B cell (primary cell): Measurements from ENCODE around the gene SPHK1. TPM values are rescaled to one million over a fixed set of nuclear protein-coding genes. Genes with fewer than 3 reads are reported as not detected.

Source experiments
- ATAC-seq: fragments of 200-7000 bp; cut with Tn5 transposase; one replicate; pipeline ENCODE4 v1.10.0; 2021; ENCODE audit warnings: low read depth, mild to moderate bottlenecking, moderate number of reproducible peaks, moderate library complexity
- CTCF ChIA-PET: fragments of 350-600 bp; sonication (Branson Sonifier 250); formaldehyde crosslinking; loops from one replicate; lab custom pipeline; 2021; ENCODE audit warnings: antibody characterized with exemption, inconsistent platforms; lab: Charles Lee
- POLR2A ChIA-PET: fragments of 350-600 bp; sonication (Branson Sonifier 250); formaldehyde crosslinking; loops from one replicate; lab custom pipeline; 2021; ENCODE audit warnings: antibody characterized with exemption; lab: Charles Lee
- DNase-seq: peaks from one replicate; pipeline ENCODE4 v3.0.0; 2013
- H2AFZ ChIP-seq: 2 replicates; pipeline ENCODE4 v1.6.1; 2012; ENCODE audit warnings: mild to moderate bottlenecking, low read depth, low read length; ENCODE audit not compliant: insufficient read depth, poor library complexity, severe bottlenecking
- H3K27ac ChIP-seq, 2 donors: 1 replicate in 1 of 2; 2 replicates in 1 of 2; pipeline ENCODE4 v1.5.1; 2012 to 2013; ENCODE audit warnings: low read length in 2 of 2, mild to moderate bottlenecking in 2 of 2, moderate library complexity in 1 of 2
- H3K27me3 ChIP-seq, 4 experiments: fragments of 200-600 bp in 1 of 4; sonication (generic) in 1 of 4; replicated peaks in 1 of 4; 1 replicate in 2 of 4; 2 replicates in 2 of 4; pipeline versions ENCODE4 v1.6.1 to v1.7.0; 2013 to 2016; ENCODE audit warnings: low read length in 3 of 4, mild to moderate bottlenecking in 2 of 4, mixed read lengths in 1 of 4, moderate library complexity in 1 of 4; ENCODE audit not compliant: insufficient read depth in 4 of 4, control insufficient read depth in 3 of 4; ENCODE audit errors: control extremely low read depth in 1 of 4
- H3K36me3 ChIP-seq, 2 experiments: replicated peaks in 1 of 2; 1 replicate in 1 of 2; 2 replicates in 1 of 2; pipeline versions ENCODE4 v1.6.1 to v1.7.1; 2013; ENCODE audit warnings: low read length in 1 of 2; ENCODE audit not compliant: insufficient read depth in 2 of 2, control insufficient read depth in 1 of 2; ENCODE audit errors: control extremely low read depth in 1 of 2, extremely low read depth in 1 of 2
- H3K4me1 ChIP-seq, 2 donors: fragments of 200-600 bp in 1 of 2; sonication (generic) in 1 of 2; 1 replicate in 1 of 2; 2 replicates in 1 of 2; pipeline versions ENCODE4 v1.5.1 to v1.6.1; 2013 to 2017; ENCODE audit warnings: low read length in 2 of 2; ENCODE audit not compliant: control insufficient read depth in 2 of 2, insufficient read depth in 2 of 2
- H3K4me2 ChIP-seq: replicated peaks from 2 replicates; pipeline ENCODE3; 2012; ENCODE audit warnings: mild to moderate bottlenecking, low read depth, low read length; ENCODE audit not compliant: poor library complexity, severe bottlenecking
- H3K4me3 ChIP-seq, 5 experiments: fragments of 200-600 bp in 1 of 5; sonication (generic) in 1 of 5; 1 replicate in 3 of 5; 2 replicates in 2 of 5; pipeline versions ENCODE4 v1.5.1 to v1.7.0; 2011 to 2016; ENCODE audit warnings: low read length in 4 of 5, mild to moderate bottlenecking in 4 of 5, low read depth in 2 of 5, control low read depth in 1 of 5, moderate library complexity in 1 of 5; ENCODE audit not compliant: insufficient read depth in 1 of 5; ENCODE audit errors: control extremely low read depth in 1 of 5, extremely low read depth in 1 of 5
- H3K79me2 ChIP-seq: fragments of 200-600 bp; sonication (generic); one replicate; pipeline ENCODE4 v1.6.0; 2016; ENCODE audit warnings: low read length; ENCODE audit not compliant: control insufficient read depth, insufficient read depth
- H3K9ac ChIP-seq: fragments of 200-600 bp; sonication (generic); 2 replicates; pipeline ENCODE4 v1.6.1; 2017; ENCODE audit warnings: mild to moderate bottlenecking, low read length, moderate library complexity
- H3K9me3 ChIP-seq, 3 donors: one replicate each; pipeline versions ENCODE4 v1.6.1 to v1.7.1; 2013; ENCODE audit warnings: low read length in 2 of 3; ENCODE audit not compliant: control insufficient read depth in 2 of 3, insufficient read depth in 1 of 3; ENCODE audit errors: control extremely low read depth in 1 of 3
- H4K20me1 ChIP-seq: 2 replicates; pipeline ENCODE4 v1.6.0; 2012; ENCODE audit warnings: mild to moderate bottlenecking, low read length; ENCODE audit not compliant: insufficient read depth, control insufficient read depth, poor library complexity, severe bottlenecking
- H3K27ac Mint-ChIP-seq: one replicate; pipeline ENCODE4 v1.8.0; 2021; ENCODE audit warnings: mixed read lengths
- H3K27me3 Mint-ChIP-seq: one replicate; pipeline ENCODE4 v1.8.0; 2021; ENCODE audit warnings: mixed read lengths
- H3K4me1 Mint-ChIP-seq: one replicate; pipeline ENCODE4 v1.8.0; 2021; ENCODE audit warnings: mixed read lengths
- H3K4me3 Mint-ChIP-seq: one replicate; pipeline ENCODE4 v1.8.0; 2021; ENCODE audit warnings: mixed read lengths
- H3K9me3 Mint-ChIP-seq: one replicate; pipeline ENCODE4 v1.8.0; 2022; ENCODE audit warnings: mixed read lengths; ENCODE audit not compliant: insufficient read depth
- CTCF ChIP-seq: fragments of 200-600 bp; IDR thresholded peaks from one replicate; pipeline ENCODE4 v1.8.0; 2022; ENCODE audit warnings: antibody characterized with exemption, mild to moderate bottlenecking
- EZH2 ChIP-seq: IDR thresholded peaks from 2 replicates; pipeline ENCODE4 v1.6.1; 2012; ENCODE audit warnings: borderline replicate concordance, low read depth, mild to moderate bottlenecking, moderate library complexity, low read length; ENCODE audit not compliant: insufficient read depth, poor library complexity, severe bottlenecking
- WGBS: methylation state at CpG from one replicate; pipeline ENCODE4 v1.1.5; 2013; ENCODE audit warnings: missing lambda C conversion rate; ENCODE audit not compliant: insufficient coverage; 5-methylcytosine and 5-hydroxymethylcytosine counted together
- intact Hi-C: fragments of 100-400 bp; cut with micrococcal nuclease; formaldehyde crosslinking; loops from one replicate; pipeline ENCODE4 v1.10.0; 2022
- polyA plus RNA-seq: library from polyadenylated mRNA; depleted of rRNA; stranded (reverse); fragments of >200 nt; gene quantifications from 2 replicates; pipeline ENCODE4 v1.2.3, GENCODE V29; 2012
- total RNA-seq, 2 donors: library from RNA; stranded (reverse); fragments of 120-200 nt in 1 of 2; gene quantifications; 1 replicate in 1 of 2; 2 replicates in 1 of 2; pipeline versions ENCODE4 v1.2.3 to v1.2.4, GENCODE V29; 2013 to 2022

Gene SPHK1
- total and polyA plus RNA-seq, 2 donors (not counting 1 experiment from before 2014, with no cell fraction given): 1.1 to 2.4 TPM

GRCh38 chr17:76427501-76428231 lies 43.3 kb downstream of the SPHK1 start:
- CTCF ChIA-PET: interaction anchor here (0.8 to 8.9 kb wide), 18 partner anchors 9 to 83 kb away, joined by 3 to 69 read pairs (median 6); partner anchors contain the start of genes AANAT and UBE2O
- H3K27ac Mint-ChIP-seq: peak overlapping the region; percentile 93
- Histone ChIP-seq H2AFZ (no peak overlapping the region), H3K4me2 (peak overlapping the region; percentile 66), H3K9ac (peak overlapping the region; percentile 12), H3K27me3 (no peaks in the 10 kb centered on the region), H3K79me2 (peaks cover 71% of the 10 kb centered on the region), H3K4me1 (peaks cover 78 to 96% of the 10 kb centered on the region in 2 donors), H3K36me3 (no peaks in the 10 kb centered on the region), H3K4me3 (peak overlapping the region; percentile 6 to 49 (median 15)), H4K20me1 (peaks cover 3% of the 10 kb centered on the region), H3K27ac (peak overlapping the region; percentile 75 to 92), H3K9me3 (no peaks in the 10 kb centered on the region)
- TF ChIP-seq EZH2 (no peak), CTCF (no peak)
- peak overlapping the region; percentile 54 for H3K4me3 Mint-ChIP-seq
- POLR2A ChIA-PET: interaction anchor here (0.6 to 1.4 kb wide), 6 partner anchors 9 to 1415 kb away, joined by 3 to 7 read pairs (median 4); partner anchors contain the start of gene MRPL58
- ATAC-seq (peak; percentile 87), DNase-seq (peak; percentile 87)
- WGBS: 35% methylated on average over 4 of the region's 8 CpGs
- H3K9me3 Mint-ChIP-seq: no peaks in the 10 kb centered on the region
- H3K4me1 Mint-ChIP-seq: peaks cover 73% of the 10 kb centered on the region
- no peaks in the 10 kb centered on the region for H3K27me3 Mint-ChIP-seq
- intact Hi-C loops: loop anchor here (1.0 kb wide), 1 partner anchor 26 kb away; the partner anchor contains the start of gene UBE2O

- Histone ChIP-seq H3K4me1 (peaks cover 80 to 94% of the 10 kb centered on the region in 2 donors), H2AFZ (no peak overlapping the region), H3K79me2 (peaks cover 72% of the 10 kb centered on the region), H3K27me3 (no peaks in the 10 kb centered on the region), H3K27ac (peak overlapping the region; percentile 75 to 92), H3K36me3 (no peaks in the 10 kb centered on the region), H4K20me1 (peaks cover 6% of the 10 kb centered on the region), H3K9me3 (no peaks in the 10 kb centered on the region), H3K4me2 (peak overlapping the region; percentile 66), H3K9ac (no peak overlapping the region), H3K4me3 (peak overlapping the region in 1 of 5 experiments; percentile 49)
- H3K9me3 Mint-ChIP-seq: no peaks in the 10 kb centered on the region
- ChIA-PET CTCF (interaction anchor here (0.9 to 8.9 kb wide), 11 partner anchors 11 to 75 kb away, joined by 3 to 69 read pairs (median 8); no protein-coding TSS in a partner anchor), POLR2A (interaction anchor here (0.7 to 1.4 kb wide), 4 partner anchors 18 to 243 kb away, joined by 3 to 4 read pairs (median 4); no protein-coding TSS in a partner anchor)
- TF ChIP-seq CTCF (no peak), EZH2 (no peak)
- no peak for DNase-seq
- ATAC-seq: no peak
- H3K27ac Mint-ChIP-seq: peak overlapping the region; percentile 93
- H3K4me1 Mint-ChIP-seq: peaks cover 75% of the 10 kb centered on the region
- intact Hi-C loops: no loop called here
- H3K27me3 Mint-ChIP-seq: no peaks in the 10 kb centered on the region
- WGBS: no CpG with 5 or more reads among the region's 1 CpG
- peak overlapping the region; percentile 54 for H3K4me3 Mint-ChIP-seq
Observed at GRCh38 chr17:76428511-76428910, 44.1 kb downstream of the SPHK1 start.
